HEK293T (cell line): ENCODE data around the gene STIL.

Experiments used
- CTCF ChIA-PET: fragments of 350-600 bp; formaldehyde crosslinking; extraction: SDS; loops from one replicate; lab custom pipeline; 2021; ENCODE audit warnings: antibody characterized with exemption, inconsistent platforms; lab: Yijun Ruan, JAX
- POLR2A ChIA-PET: fragments of 350-600 bp; formaldehyde crosslinking; extraction: SDS; loops from one replicate; lab custom pipeline; 2020; ENCODE audit warnings: antibody characterized with exemption, inconsistent platforms; lab: Yijun Ruan, JAX
- DNase-seq: peaks from one replicate; pipeline ENCODE4 v3.0.0; 2012; ENCODE audit warnings: mixed read lengths; ENCODE audit errors: extremely low spot score
- ARNT ChIP-seq: fragments of 450-650 bp; IDR thresholded peaks from 2 replicates; pipeline ENCODE4 v1.6.1; 2017; ENCODE audit warnings: mild to moderate bottlenecking
- BHLHE40 ChIP-seq: fragments of 450-650 bp; IDR thresholded peaks from 2 replicates; pipeline ENCODE4 v1.6.1; 2016; ENCODE audit warnings: mild to moderate bottlenecking, moderate library complexity, borderline replicate concordance
- CTBP1 ChIP-seq: fragments of 450-650 bp; IDR thresholded peaks from 2 replicates; pipeline ENCODE4 v1.6.1; 2016; ENCODE audit warnings: borderline replicate concordance
- ELF4 ChIP-seq: fragments of 450-650 bp; IDR thresholded peaks from 2 replicates; pipeline ENCODE4 v1.6.1; 2017; ENCODE audit warnings: antibody characterized with exemption
- FOXA1 ChIP-seq: fragments of 450-650 bp; IDR thresholded peaks from 2 replicates; pipeline ENCODE4 v1.6.1; 2016; ENCODE audit warnings: mild to moderate bottlenecking
- FOXK2 ChIP-seq: fragments of 450-650 bp; IDR thresholded peaks from 2 replicates; pipeline ENCODE4 v1.6.1; 2016; ENCODE audit warnings: mild to moderate bottlenecking
- FOXM1 ChIP-seq: fragments of 450-650 bp; IDR thresholded peaks from 2 replicates; pipeline ENCODE4 v1.6.1; 2017; ENCODE audit warnings: mild to moderate bottlenecking, borderline replicate concordance
- HDGF ChIP-seq: fragments of 450-650 bp; IDR thresholded peaks from 2 replicates; pipeline ENCODE4 v1.6.1; 2017; ENCODE audit warnings: antibody characterized with exemption, borderline replicate concordance
- L3MBTL2 ChIP-seq: fragments of 450-650 bp; conservative IDR thresholded peaks from 2 replicates; pipeline ENCODE4 v1.6.1; 2016; ENCODE audit warnings: mild to moderate bottlenecking
- LEF1 ChIP-seq: fragments of 450-650 bp; IDR thresholded peaks from 2 replicates; pipeline ENCODE4 v1.6.1; 2017; ENCODE audit warnings: mild to moderate bottlenecking, borderline replicate concordance
- NFRKB ChIP-seq: fragments of 450-650 bp; IDR thresholded peaks from 2 replicates; pipeline ENCODE4 v1.6.1; 2016; ENCODE audit warnings: mild to moderate bottlenecking, moderate library complexity
- PKNOX1 ChIP-seq: fragments of 450-650 bp; IDR thresholded peaks from 2 replicates; pipeline ENCODE4 v1.6.1; 2016
- SP1 ChIP-seq: fragments of 450-650 bp; IDR thresholded peaks from 2 replicates; pipeline ENCODE4 v1.6.1; 2017
- SUZ12 ChIP-seq: fragments of 450-650 bp; IDR thresholded peaks from 2 replicates; pipeline ENCODE4 v1.6.1; 2016; ENCODE audit warnings: mild to moderate bottlenecking
- TARDBP ChIP-seq: fragments of 450-650 bp; IDR thresholded peaks from 2 replicates; pipeline ENCODE4 v1.6.1; 2016
- ZNF384 ChIP-seq: fragments of 450-650 bp; IDR thresholded peaks from 2 replicates; pipeline ENCODE4 v1.6.1; 2016

The STIL gene

GRCh38 chr1:47216278-47217059, 97.5 kb downstream of the STIL start:
- CTCF ChIA-PET = no interaction called here
- no peak for TF ChIP-seq FOXA1
- TF ChIP-seq ARNT = no peak
- TF ChIP-seq ELF4 = no peak
- TF ChIP-seq FOXM1 = no peak
- TF ChIP-seq L3MBTL2 = no peak
- TF ChIP-seq PKNOX1 = no peak
- no peak for TF ChIP-seq NFRKB
- TF ChIP-seq SUZ12 = no peak
- TF ChIP-seq TARDBP = no peak
- TF ChIP-seq SP1 = no peak
- TF ChIP-seq LEF1 = no peak
- no peak for TF ChIP-seq ZNF384
- no peak for TF ChIP-seq CTBP1
- TF ChIP-seq FOXK2 = no peak
- no peak for TF ChIP-seq BHLHE40
- TF ChIP-seq HDGF = no peak
- POLR2A ChIA-PET = no interaction called here
- DNase-seq = no peak

- POLR2A ChIA-PET = no interaction called here
- CTCF ChIA-PET = no interaction called here
- no peak for DNase-seq
- TF ChIP-seq NFRKB (no peak), ZNF384 (no peak), SUZ12 (no peak), SP1 (no peak), L3MBTL2 (no peak), BHLHE40 (no peak), ELF4 (no peak), CTBP1 (no peak), FOXA1 (no peak), TARDBP (no peak), FOXK2 (no peak), ARNT (no peak), LEF1 (no peak), HDGF (no peak)
Measured at GRCh38 chr1:47215713-47216112, 98.2 kb downstream of the STIL start.

- CTCF ChIA-PET = no interaction called here
- no peak for DNase-seq
- POLR2A ChIA-PET = no interaction called here
- TF ChIP-seq L3MBTL2 = no peak
- no peak for TF ChIP-seq ZNF384
- TF ChIP-seq FOXM1 = no peak
- no peak for TF ChIP-seq CTBP1
- no peak for TF ChIP-seq BHLHE40
- TF ChIP-seq FOXA1 = no peak
- TF ChIP-seq FOXK2 = no peak
- TF ChIP-seq LEF1 = no peak
- TF ChIP-seq HDGF = no peak
Measured at GRCh38 chr1:47214549-47214948, 99.4 kb downstream of the STIL start.

GRCh38 chr1:47213230-47213963, 100.5 kb downstream of the STIL start:
- TF ChIP-seq L3MBTL2 (no peak), FOXA1 (no peak), CTBP1 (no peak), BHLHE40 (no peak), PKNOX1 (no peak), HDGF (no peak), TARDBP (no peak), SUZ12 (no peak), ARNT (no peak)
- POLR2A ChIA-PET = no interaction called here
- CTCF ChIA-PET = interaction anchor here (1.5 kb wide), 1 partner anchor 35 kb away, joined by 5 read pairs; no protein-coding TSS in a partner anchor
- no peak for DNase-seq

- CTCF ChIA-PET = interaction anchor here (1.5 kb wide), 1 partner anchor 34 kb away, joined by 5 read pairs; no protein-coding TSS in a partner anchor
- DNase-seq = no peak
- TF ChIP-seq BHLHE40 = no peak
- no peak for TF ChIP-seq TARDBP
- no peak for TF ChIP-seq FOXK2
- TF ChIP-seq ELF4 = no peak
- no peak for TF ChIP-seq FOXA1
- no peak for TF ChIP-seq CTBP1
- TF ChIP-seq ZNF384 = no peak
- TF ChIP-seq FOXM1 = no peak
- no peak for TF ChIP-seq NFRKB
- no peak for TF ChIP-seq L3MBTL2
- TF ChIP-seq LEF1 = no peak
- TF ChIP-seq PKNOX1 = no peak
- TF ChIP-seq HDGF = no peak
- TF ChIP-seq SUZ12 = no peak
- no peak for TF ChIP-seq SP1
- no peak for TF ChIP-seq ARNT
- POLR2A ChIA-PET = no interaction called here
Measured at GRCh38 chr1:47212636-47213229, 101.2 kb downstream of the STIL start.
